HepG2 (cell line): Measurements from ENCODE around the gene CAMK2G. TPM values are rescaled to one million over a fixed set of nuclear protein-coding genes. Genes with fewer than 3 reads are reported as not detected.

Experiments
- HIVEP1 ChIP-seq: sonication (generic); formaldehyde crosslinking; IDR thresholded peaks from 2 replicates; pipeline ENCODE4 v1.4.0; 2020; ENCODE audit warnings: mild to moderate bottlenecking, missing genetic modification reagents
- KDM5A ChIP-seq: fragments of 200-600 bp; sonication (generic); IDR thresholded peaks from 2 replicates; pipeline ENCODE4 v1.7.0; 2018; ENCODE audit warnings: antibody characterized with exemption, mild to moderate bottlenecking, low read length, borderline replicate concordance
- NFE2L1 ChIP-seq: sonication (generic); formaldehyde crosslinking; IDR thresholded peaks from 2 replicates; pipeline ENCODE4 v1.4.0; 2020; ENCODE audit warnings: missing genetic modification reagents, mild to moderate bottlenecking, borderline replicate concordance
- NFRKB ChIP-seq: fragments of 450-650 bp; IDR thresholded peaks from 2 replicates; pipeline ENCODE4 v1.6.1; 2017
- SCMH1 ChIP-seq: sonication (generic); formaldehyde crosslinking; IDR thresholded peaks from 2 replicates; pipeline ENCODE4 v1.9.0; 2021; ENCODE audit warnings: missing genetic modification reagents, mild to moderate bottlenecking, borderline replicate concordance
- TBL1XR1 ChIP-seq: fragments of 150-350 bp; IDR thresholded peaks from 2 replicates; pipeline ENCODE4 v1.6.1; 2014; ENCODE audit warnings: borderline replicate concordance, low read length; ENCODE audit not compliant: partially characterized antibody
- TGIF2 ChIP-seq: IDR thresholded peaks from 2 replicates; pipeline ENCODE4 v1.6.1; 2016; ENCODE audit warnings: control low read depth, missing compliant biosample characterization
- ZNF274 ChIP-seq: sonication (generic); formaldehyde crosslinking; IDR thresholded peaks from 2 replicates; pipeline ENCODE4 v1.5.1; 2020; ENCODE audit warnings: mild to moderate bottlenecking, missing genetic modification reagents
- polyA plus RNA-seq, 8 experiments: library from polyadenylated mRNA; depleted of rRNA in 3 of 8; stranded (reverse) in 7 of 8; unstranded in 1 of 8; fragments of >200 nt; fragmentation: Illumina TruSeq in 4 of 8; extraction: Trizol in 4 of 8; gene quantifications; 2 replicates each; pipeline versions ENCODE4 v1.2.1 to v1.2.3, GENCODE V29; 2011 to 2016; ENCODE audit warnings: low read depth in 4 of 8, missing spikeins in 1 of 8, mixed read lengths in 1 of 8; ENCODE audit not compliant: insufficient read depth in 1 of 8
- total RNA-seq, 5 experiments: library from RNA; depleted of rRNA; stranded (reverse); fragments of >200 nt; fragmentation: Illumina TruSeq; extraction: Trizol; gene quantifications; 2 replicates each; pipeline ENCODE4 v1.2.3, GENCODE V29; 2016; ENCODE audit warnings: low read depth in 1 of 5
- TF ChIP-seq, protein P1 (sequence below): sonication (generic); formaldehyde crosslinking; IDR thresholded peaks from 2 replicates; pipeline ENCODE4 v1.8.0; 2022; ENCODE audit warnings: missing genetic modification reagents, mild to moderate bottlenecking, inconsistent platforms, borderline replicate concordance
- TF ChIP-seq, protein P2 (sequence below): sonication (generic); formaldehyde crosslinking; IDR thresholded peaks from 2 replicates; pipeline ENCODE4 v1.4.0; 2020; ENCODE audit warnings: missing genetic modification reagents
- TF ChIP-seq, protein P3 (sequence below): sonication (generic); formaldehyde crosslinking; IDR thresholded peaks from 2 replicates; pipeline ENCODE4 v1.5.1; 2020; ENCODE audit warnings: missing genetic modification reagents, mild to moderate bottlenecking, borderline replicate concordance
- TF ChIP-seq, protein P4 (sequence below): sonication (generic); formaldehyde crosslinking; IDR thresholded peaks from 2 replicates; pipeline ENCODE4 v1.4.0; 2020; ENCODE audit warnings: missing genetic modification reagents, mild to moderate bottlenecking, borderline replicate concordance
- TF ChIP-seq, protein P5 (sequence below): sonication (generic); IDR thresholded peaks from 2 replicates; pipeline ENCODE4 v1.6.1; 2016; ENCODE audit warnings: low read depth, borderline replicate concordance
- TF ChIP-seq, protein P6 (sequence below): sonication (generic); formaldehyde crosslinking; IDR thresholded peaks from 2 replicates; pipeline ENCODE4 v1.8.0; 2022; ENCODE audit warnings: missing genetic modification reagents, low read depth, mild to moderate bottlenecking, borderline replicate concordance
- TF ChIP-seq, protein P7 (sequence below): sonication (generic); formaldehyde crosslinking; IDR thresholded peaks from 2 replicates; pipeline ENCODE4 v1.8.0; 2022; ENCODE audit warnings: missing genetic modification reagents, mild to moderate bottlenecking, moderate library complexity, borderline replicate concordance

The CAMK2G gene
- total and polyA plus RNA-seq, 2 of the 13 experiments (the other 11 are each of a cell fraction or from before 2014, with no cell fraction given) = 15.9 to 18.8 TPM

DNA sequence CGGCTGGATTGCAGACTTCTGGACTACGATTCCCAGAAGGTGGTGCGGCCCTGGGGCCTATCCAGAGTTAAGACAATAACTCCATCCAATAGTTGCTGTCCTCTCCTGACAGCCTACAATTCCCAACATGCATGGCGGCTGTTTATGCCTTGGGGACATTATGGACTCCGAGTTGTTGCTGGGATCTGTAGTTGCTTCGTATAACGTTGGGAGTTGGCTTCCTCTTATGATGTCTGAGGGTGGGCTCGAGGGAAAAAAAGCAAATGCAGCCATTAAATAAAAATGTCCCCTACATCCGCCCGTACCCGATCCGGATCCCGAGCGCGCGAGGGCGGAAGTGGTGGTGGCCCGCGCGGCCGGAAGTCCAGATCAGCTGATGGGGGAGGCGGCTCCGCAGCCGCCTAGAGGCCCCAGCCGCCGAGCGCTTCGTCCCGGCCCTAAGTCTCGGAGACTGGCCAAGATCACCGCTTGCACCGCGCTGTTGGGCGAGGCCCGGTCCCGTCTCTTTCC, 89.1 kb downstream of the CAMK2G start, which contains the start of gene ZSWIM8 (continued):
- TF ChIP-seq, protein P1, sequence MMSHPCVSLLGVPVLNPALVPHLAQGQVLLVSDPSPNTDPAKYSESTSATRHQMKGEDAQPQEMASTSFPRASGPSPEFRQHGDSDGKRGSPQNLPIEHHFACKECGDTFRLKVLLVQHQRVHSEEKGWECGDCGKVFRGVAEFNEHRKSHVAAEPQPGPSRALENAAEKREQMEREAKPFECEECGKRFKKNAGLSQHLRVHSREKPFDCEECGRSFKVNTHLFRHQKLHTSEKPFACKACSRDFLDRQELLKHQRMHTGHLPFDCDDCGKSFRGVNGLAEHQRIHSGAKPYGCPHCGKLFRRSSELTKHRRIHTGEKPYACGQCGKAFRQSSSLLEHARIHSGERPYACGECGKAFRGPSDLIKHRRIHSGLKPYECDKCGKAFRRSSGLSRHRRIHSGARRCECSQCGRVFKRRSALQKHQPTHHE (CRISPR knock-in tag) = no peak; the same call in 1 of the 2 replicates
- TF ChIP-seq NFE2L1 (CRISPR knock-in tag) = no peak
- peak; percentile 75 for TF ChIP-seq TGIF2 (CRISPR knock-in tag)
- no peak for TF ChIP-seq HIVEP1 (CRISPR knock-in tag)
- TF ChIP-seq KDM5A = peak; percentile 94
- no peak for TF ChIP-seq ZNF274
- TF ChIP-seq, protein P2, sequence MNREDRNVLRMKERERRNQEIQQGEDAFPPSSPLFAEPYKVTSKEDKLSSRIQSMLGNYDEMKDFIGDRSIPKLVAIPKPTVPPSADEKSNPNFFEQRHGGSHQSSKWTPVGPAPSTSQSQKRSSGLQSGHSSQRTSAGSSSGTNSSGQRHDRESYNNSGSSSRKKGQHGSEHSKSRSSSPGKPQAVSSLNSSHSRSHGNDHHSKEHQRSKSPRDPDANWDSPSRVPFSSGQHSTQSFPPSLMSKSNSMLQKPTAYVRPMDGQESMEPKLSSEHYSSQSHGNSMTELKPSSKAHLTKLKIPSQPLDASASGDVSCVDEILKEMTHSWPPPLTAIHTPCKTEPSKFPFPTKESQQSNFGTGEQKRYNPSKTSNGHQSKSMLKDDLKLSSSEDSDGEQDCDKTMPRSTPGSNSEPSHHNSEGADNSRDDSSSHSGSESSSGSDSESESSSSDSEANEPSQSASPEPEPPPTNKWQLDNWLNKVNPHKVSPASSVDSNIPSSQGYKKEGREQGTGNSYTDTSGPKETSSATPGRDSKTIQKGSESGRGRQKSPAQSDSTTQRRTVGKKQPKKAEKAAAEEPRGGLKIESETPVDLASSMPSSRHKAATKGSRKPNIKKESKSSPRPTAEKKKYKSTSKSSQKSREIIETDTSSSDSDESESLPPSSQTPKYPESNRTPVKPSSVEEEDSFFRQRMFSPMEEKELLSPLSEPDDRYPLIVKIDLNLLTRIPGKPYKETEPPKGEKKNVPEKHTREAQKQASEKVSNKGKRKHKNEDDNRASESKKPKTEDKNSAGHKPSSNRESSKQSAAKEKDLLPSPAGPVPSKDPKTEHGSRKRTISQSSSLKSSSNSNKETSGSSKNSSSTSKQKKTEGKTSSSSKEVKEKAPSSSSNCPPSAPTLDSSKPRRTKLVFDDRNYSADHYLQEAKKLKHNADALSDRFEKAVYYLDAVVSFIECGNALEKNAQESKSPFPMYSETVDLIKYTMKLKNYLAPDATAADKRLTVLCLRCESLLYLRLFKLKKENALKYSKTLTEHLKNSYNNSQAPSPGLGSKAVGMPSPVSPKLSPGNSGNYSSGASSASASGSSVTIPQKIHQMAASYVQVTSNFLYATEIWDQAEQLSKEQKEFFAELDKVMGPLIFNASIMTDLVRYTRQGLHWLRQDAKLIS (CRISPR knock-in tag) = no peak
- TF ChIP-seq, protein P3, sequence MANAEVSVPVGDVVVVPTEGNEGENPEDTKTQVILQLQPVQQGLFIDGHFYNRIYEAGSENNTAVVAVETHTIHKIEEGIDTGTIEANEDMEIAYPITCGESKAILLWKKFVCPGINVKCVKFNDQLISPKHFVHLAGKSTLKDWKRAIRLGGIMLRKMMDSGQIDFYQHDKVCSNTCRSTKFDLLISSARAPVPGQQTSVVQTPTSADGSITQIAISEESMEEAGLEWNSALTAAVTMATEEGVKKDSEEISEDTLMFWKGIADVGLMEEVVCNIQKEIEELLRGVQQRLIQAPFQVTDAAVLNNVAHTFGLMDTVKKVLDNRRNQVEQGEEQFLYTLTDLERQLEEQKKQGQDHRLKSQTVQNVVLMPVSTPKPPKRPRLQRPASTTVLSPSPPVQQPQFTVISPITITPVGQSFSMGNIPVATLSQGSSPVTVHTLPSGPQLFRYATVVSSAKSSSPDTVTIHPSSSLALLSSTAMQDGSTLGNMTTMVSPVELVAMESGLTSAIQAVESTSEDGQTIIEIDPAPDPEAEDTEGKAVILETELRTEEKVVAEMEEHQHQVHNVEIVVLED (CRISPR knock-in tag) = peak; percentile 69; the same call in 1 of the 2 replicates
- TF ChIP-seq, protein P4, sequence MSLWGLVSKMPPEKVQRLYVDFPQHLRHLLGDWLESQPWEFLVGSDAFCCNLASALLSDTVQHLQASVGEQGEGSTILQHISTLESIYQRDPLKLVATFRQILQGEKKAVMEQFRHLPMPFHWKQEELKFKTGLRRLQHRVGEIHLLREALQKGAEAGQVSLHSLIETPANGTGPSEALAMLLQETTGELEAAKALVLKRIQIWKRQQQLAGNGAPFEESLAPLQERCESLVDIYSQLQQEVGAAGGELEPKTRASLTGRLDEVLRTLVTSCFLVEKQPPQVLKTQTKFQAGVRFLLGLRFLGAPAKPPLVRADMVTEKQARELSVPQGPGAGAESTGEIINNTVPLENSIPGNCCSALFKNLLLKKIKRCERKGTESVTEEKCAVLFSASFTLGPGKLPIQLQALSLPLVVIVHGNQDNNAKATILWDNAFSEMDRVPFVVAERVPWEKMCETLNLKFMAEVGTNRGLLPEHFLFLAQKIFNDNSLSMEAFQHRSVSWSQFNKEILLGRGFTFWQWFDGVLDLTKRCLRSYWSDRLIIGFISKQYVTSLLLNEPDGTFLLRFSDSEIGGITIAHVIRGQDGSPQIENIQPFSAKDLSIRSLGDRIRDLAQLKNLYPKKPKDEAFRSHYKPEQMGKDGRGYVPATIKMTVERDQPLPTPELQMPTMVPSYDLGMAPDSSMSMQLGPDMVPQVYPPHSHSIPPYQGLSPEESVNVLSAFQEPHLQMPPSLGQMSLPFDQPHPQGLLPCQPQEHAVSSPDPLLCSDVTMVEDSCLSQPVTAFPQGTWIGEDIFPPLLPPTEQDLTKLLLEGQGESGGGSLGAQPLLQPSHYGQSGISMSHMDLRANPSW (CRISPR knock-in tag) = no peak
- TF ChIP-seq, protein P5, sequence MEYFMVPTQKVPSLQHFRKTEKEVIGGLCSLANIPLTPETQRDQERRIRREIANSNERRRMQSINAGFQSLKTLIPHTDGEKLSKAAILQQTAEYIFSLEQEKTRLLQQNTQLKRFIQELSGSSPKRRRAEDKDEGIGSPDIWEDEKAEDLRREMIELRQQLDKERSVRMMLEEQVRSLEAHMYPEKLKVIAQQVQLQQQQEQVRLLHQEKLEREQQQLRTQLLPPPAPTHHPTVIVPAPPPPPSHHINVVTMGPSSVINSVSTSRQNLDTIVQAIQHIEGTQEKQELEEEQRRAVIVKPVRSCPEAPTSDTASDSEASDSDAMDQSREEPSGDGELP = peak; percentile 100
- no peak for TF ChIP-seq NFRKB
- no peak for TF ChIP-seq SCMH1
- TF ChIP-seq, protein P6, sequence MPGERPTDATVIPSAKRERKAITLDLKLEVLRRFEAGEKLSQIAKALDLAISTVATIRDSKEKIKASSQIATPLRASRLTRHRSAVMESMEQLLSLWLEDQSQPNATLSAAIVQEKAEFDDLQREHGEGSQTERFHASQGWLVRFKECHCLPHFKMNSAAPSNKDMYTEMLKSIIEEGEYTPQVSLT = no peak
- TF ChIP-seq, protein P7, sequence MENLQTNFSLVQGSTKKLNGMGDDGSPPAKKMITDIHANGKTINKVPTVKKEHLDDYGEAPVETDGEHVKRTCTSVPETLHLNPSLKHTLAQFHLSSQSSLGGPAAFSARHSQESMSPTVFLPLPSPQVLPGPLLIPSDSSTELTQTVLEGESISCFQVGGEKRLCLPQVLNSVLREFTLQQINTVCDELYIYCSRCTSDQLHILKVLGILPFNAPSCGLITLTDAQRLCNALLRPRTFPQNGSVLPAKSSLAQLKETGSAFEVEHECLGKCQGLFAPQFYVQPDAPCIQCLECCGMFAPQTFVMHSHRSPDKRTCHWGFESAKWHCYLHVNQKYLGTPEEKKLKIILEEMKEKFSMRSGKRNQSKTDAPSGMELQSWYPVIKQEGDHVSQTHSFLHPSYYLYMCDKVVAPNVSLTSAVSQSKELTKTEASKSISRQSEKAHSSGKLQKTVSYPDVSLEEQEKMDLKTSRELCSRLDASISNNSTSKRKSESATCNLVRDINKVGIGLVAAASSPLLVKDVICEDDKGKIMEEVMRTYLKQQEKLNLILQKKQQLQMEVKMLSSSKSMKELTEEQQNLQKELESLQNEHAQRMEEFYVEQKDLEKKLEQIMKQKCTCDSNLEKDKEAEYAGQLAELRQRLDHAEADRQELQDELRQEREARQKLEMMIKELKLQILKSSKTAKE (CRISPR knock-in tag) = no peak
- TF ChIP-seq TBL1XR1 = peak; percentile 34
